Retinal pigment epithelial cell (primary cell): ENCODE measurements around the gene CCDC137.

Experiments used
- DNase-seq: peaks from one replicate; pipeline ENCODE4 v3.0.0-alpha.2; 2010; ENCODE audit warnings: low read depth
- H3K4me3 ChIP-seq: 2 replicates; pipeline ENCODE4 v1.5.1; 2011; ENCODE audit warnings: mild to moderate bottlenecking, low read length, control low read depth, moderate library complexity
- CTCF ChIP-seq: conservative IDR thresholded peaks from 2 replicates; pipeline ENCODE4 v1.5.1; 2011; ENCODE audit warnings: low read depth, low read length, control low read depth, inconsistent platforms

The CCDC137 gene

GRCh38 chr17:81687770-81688541, 21.4 kb downstream of the CCDC137 start:
- no peak for TF ChIP-seq CTCF
- H3K4me3 ChIP-seq = no peak overlapping the region
- DNase-seq = no peak

- no peak overlapping the region for H3K4me3 ChIP-seq
- no peak for TF ChIP-seq CTCF
- no peak for DNase-seq
These were observed 22.1 kb downstream of the CCDC137 start for GRCh38 chr17:81688616-81689015.

GRCh38 chr17:81690066-81690465, 23.5 kb downstream of the CCDC137 start:
- no peak for TF ChIP-seq CTCF
- H3K4me3 ChIP-seq = no peak overlapping the region
- DNase-seq = no peak

GRCh38 chr17:81690549-81690948, 24.0 kb downstream of the CCDC137 start:
- no peak overlapping the region for H3K4me3 ChIP-seq
- no peak for TF ChIP-seq CTCF
- no peak for DNase-seq

- H3K4me3 ChIP-seq = no peak overlapping the region
- no peak for DNase-seq
- TF ChIP-seq CTCF = no peak
These were observed 24.7 kb downstream of the CCDC137 start for GRCh38 chr17:81691196-81691595.

GRCh38 chr17:81691608-81692007, 25.1 kb downstream of the CCDC137 start:
- TF ChIP-seq CTCF = no peak
- DNase-seq = no peak
- no peak overlapping the region for H3K4me3 ChIP-seq

- no peak overlapping the region for H3K4me3 ChIP-seq
- no peak for DNase-seq
- no peak for TF ChIP-seq CTCF
These were observed 27.1 kb downstream of the CCDC137 start for GRCh38 chr17:81693509-81694210.
